Measurements from ENCODE around the gene TNK1.

Gene TNK1

GRCh38 chr17:7352503-7352889 is 28.4 kb upstream of the TNK1 start:
- TF ChIP-seq CTCF (conservative IDR thresholded peaks at IDR 0.05; ENCODE audit: low read depth, low read length) = peak; percentile 72
- no peak for DNase-seq (ENCODE audit: low read depth)
- peak overlapping the region; percentile 83 for H3K4me3 ChIP-seq (ENCODE audit: low read depth, low read length)

GRCh38 chr17:7352910-7353635 is 27.8 kb upstream of the TNK1 start:
- no peak for TF ChIP-seq CTCF (conservative IDR thresholded peaks at IDR 0.05; ENCODE audit: low read depth, low read length)

GRCh38 chr17:7354262-7354843 is 26.5 kb upstream of the TNK1 start:
- TF ChIP-seq CTCF (conservative IDR thresholded peaks at IDR 0.05; ENCODE audit: low read depth, low read length) = no peak
- no peak overlapping the region for H3K4me3 ChIP-seq (ENCODE audit: low read depth, low read length)
- DNase-seq (ENCODE audit: low read depth) = peak; percentile 47

More at GRCh38 chr17:7352910-7353635, 27.8 kb upstream of the TNK1 start:
- no peak overlapping the region for H3K4me3 ChIP-seq (ENCODE audit: low read depth, low read length)
- DNase-seq (ENCODE audit: low read depth) = no peak

- TF ChIP-seq CTCF (conservative IDR thresholded peaks at IDR 0.05; ENCODE audit: low read depth, low read length) = no peak
Measured at GRCh38 chr17:7355053-7355452, 25.8 kb upstream of the TNK1 start, which contains the start of gene TMEM95. Gene TMEM95 (plus strand): TSS chr17:7355156. CDS start chr17:7355205, 49 bp downstream.

GRCh38 chr17:7355573-7355972 is 25.3 kb upstream of the TNK1 start:
- no peak for TF ChIP-seq CTCF (conservative IDR thresholded peaks at IDR 0.05; ENCODE audit: low read depth, low read length)
- no peak for DNase-seq (ENCODE audit: low read depth)
- H3K4me3 ChIP-seq (ENCODE audit: low read depth, low read length) = no peak overlapping the region

More at GRCh38 chr17:7355053-7355452, 25.8 kb upstream of the TNK1 start, which contains the start of gene TMEM95:
- H3K4me3 ChIP-seq (ENCODE audit: low read depth, low read length) = no peak within 1 kb of the TSS
- DNase-seq (ENCODE audit: low read depth) = no peak

GRCh38 chr17:7356072-7356549 is 24.8 kb upstream of the TNK1 start:
- DNase-seq (ENCODE audit: low read depth) = peak; percentile 75
- TF ChIP-seq CTCF (conservative IDR thresholded peaks at IDR 0.05; ENCODE audit: low read depth, low read length) = peak; percentile 89
- no peak overlapping the region for H3K4me3 ChIP-seq (ENCODE audit: low read depth, low read length)

Measured in choroid plexus epithelial cell (primary cell).